ENCODE data around the gene CBFB.
"Not testable (repeated sequence)": the region's sequence is repeated elsewhere in the genome, so short reads cannot be mapped to it uniquely, and the experiment has no call there.

The CBFB gene

DNA sequence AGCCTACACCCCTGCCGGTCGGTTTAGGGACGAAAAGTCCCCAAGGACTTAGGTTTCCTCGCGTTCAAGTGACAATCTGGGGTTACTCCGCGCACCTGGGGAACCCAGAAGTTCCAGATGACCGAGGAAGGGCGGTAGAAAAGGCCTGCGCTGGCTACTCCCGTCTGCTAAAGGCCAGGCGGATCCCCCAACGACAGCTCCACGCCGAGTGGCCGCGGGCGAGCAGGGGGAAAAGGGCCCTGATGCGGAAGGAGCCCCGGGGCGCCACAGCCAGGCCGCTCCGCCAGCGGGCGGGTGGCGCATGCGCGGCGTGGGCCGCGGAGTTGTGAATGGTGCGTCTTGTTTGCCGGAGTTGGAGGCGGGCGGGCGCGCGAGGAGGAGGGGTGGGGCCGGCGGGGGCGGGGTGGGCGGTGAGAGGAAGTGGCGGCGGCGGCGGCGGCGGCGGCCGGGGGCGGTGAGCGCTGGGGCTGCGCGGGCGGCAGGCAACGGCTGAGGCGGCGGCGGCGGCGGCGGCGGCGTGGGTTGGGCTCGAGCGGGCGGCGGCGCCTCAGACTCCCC, at the start of gene CBFB:
CBFB (plus strand) TSS at position 454 of the 558 bp plus-strand sequence. CDS start 259 bp downstream, outside the sequence.
- Mint-ChIP-seq H3K36me3 (ENCODE audit: low read depth) (peaks cover 34% of the 10 kb centered on the region), H3K4me1 (ENCODE audit: low read depth) (peaks cover 44% of the 10 kb centered on the region), H3K27ac (peak within 1 kb of the TSS; percentile 93), H3K4me3 (peak within 1 kb of the TSS; percentile 91), H3K27me3 (no peaks in the 10 kb centered on the region), H3K9me3 (no peaks in the 10 kb centered on the region)

DNA sequence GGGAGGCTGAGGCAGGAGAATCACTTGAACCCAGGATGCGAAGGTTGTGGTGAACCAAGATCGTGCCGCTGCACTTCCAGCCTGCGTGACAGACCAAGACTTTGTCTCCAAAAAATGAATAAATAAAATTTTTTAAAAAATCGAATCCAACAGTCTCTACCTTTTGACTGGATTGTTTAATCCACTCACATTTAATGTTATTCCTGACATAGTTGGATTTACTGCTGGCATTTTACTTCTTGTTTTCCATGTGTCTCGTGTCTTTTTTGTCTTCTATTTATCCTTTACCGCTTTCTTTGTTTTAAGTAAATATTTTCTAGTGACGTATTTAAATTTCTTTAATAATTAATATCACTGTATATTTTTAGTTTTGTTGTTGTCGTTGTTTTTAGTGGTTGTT, 45.9 kb upstream of the CBFB start:
- Mint-ChIP-seq H3K27me3 (no peaks in the 10 kb centered on the region), H3K27ac (no peak overlapping the region), H3K36me3 (ENCODE audit: low read depth) (no peaks in the 10 kb centered on the region), H3K4me1 (ENCODE audit: low read depth) (peaks cover 46% of the 10 kb centered on the region), H3K4me3 (no peak overlapping the region), H3K9me3 (no peaks in the 10 kb centered on the region)

DNA sequence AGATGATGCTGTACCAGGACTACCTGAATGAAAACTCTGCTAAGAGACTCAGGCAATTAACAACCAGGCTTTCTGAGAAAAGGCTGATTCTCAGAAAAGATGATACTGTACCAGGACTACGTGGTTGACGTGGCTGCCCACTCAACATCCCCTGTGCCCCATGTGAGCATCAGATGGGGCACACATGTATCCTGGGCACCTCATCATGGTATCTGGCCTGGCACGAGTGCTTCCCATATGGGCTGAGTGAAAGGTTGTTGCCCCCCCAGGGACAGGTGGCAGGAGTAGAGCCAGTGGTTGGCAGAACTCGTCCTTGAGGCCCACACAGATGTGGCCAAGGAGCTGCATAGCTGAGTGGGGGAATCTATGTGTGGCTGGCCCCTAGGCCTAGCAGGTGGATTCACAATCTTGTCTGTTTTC, 44.0 kb upstream of the CBFB start:
- peaks cover 42% of the 10 kb centered on the region for H3K4me1 Mint-ChIP-seq (ENCODE audit: low read depth)
- H3K9me3 Mint-ChIP-seq, result no peaks in the 10 kb centered on the region
- peak overlapping the region; percentile 98 for H3K27ac Mint-ChIP-seq
- no peaks in the 10 kb centered on the region for H3K27me3 Mint-ChIP-seq
- no peaks in the 10 kb centered on the region for H3K36me3 Mint-ChIP-seq (ENCODE audit: low read depth)
- peak overlapping the region; percentile 58 for H3K4me3 Mint-ChIP-seq

DNA sequence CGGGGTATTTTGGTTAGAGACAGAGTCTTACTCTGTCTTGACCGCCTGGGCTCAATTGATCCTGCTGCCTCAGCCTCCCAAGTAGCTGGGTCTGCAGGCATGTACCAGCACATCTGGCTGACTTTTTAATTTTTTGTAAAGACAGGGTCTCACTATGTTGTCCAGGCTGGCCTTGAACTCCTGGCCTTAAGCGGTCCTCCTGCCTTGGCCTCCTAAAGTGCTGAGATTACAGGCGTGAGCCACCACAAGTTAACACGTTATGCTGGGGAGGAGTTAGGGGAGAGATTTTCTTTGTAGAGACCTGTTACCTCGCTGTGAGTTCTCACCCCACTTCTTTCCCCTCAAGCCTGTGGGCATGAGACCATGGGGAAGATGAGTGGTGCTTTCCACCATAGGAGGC, 42.4 kb upstream of the CBFB start:
- peaks cover 29% of the 10 kb centered on the region for H3K4me1 Mint-ChIP-seq (ENCODE audit: low read depth)
- H3K4me3 Mint-ChIP-seq, result no peak overlapping the region
- H3K27ac Mint-ChIP-seq, result peak overlapping the region; percentile 58
- H3K36me3 Mint-ChIP-seq (ENCODE audit: low read depth), result no peaks in the 10 kb centered on the region
- no peaks in the 10 kb centered on the region for H3K27me3 Mint-ChIP-seq
- no peaks in the 10 kb centered on the region for H3K9me3 Mint-ChIP-seq

DNA sequence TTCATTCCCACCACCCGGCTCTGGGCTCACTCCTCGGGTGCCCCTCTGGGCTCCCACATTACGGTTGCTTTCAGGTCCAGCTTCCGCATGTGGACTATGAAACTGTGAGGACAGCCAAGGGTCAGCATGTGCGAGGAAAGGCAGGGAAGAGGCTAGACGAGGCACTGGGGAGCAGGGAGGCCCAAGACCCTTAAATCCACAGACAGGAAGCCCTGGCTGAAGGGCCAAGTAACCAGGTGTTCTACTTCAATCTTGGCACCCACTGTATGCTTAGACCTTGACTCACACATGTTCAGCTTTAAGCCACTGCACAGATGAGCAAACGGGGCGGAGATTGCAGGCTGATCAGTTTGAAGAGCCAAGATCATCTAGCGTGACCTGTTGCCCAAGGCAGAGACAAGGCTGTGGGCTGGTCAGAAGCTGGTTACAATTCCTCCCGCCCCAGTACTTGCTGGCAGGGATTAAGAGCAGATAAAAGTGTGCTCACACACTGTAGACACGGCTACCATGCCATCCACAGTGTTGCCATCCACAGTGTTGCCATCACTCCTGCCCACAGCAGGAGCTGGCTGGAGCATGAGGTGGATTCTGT, 40.7 kb upstream of the CBFB start, which contains the start of gene CES4A:
CES4A (plus strand) TSS at position 393 of the 592 bp plus-strand sequence; CDS start at position 577, 184 bp downstream.
- Mint-ChIP-seq H3K4me3 (no peak within 1 kb of the TSS), H3K27me3 (no peaks in the 10 kb centered on the region), H3K9me3 (no peaks in the 10 kb centered on the region), H3K27ac (peak within 1 kb of the TSS; percentile 51), H3K4me1 (ENCODE audit: low read depth) (peaks cover 24% of the 10 kb centered on the region), H3K36me3 (ENCODE audit: low read depth) (no peaks in the 10 kb centered on the region)

DNA sequence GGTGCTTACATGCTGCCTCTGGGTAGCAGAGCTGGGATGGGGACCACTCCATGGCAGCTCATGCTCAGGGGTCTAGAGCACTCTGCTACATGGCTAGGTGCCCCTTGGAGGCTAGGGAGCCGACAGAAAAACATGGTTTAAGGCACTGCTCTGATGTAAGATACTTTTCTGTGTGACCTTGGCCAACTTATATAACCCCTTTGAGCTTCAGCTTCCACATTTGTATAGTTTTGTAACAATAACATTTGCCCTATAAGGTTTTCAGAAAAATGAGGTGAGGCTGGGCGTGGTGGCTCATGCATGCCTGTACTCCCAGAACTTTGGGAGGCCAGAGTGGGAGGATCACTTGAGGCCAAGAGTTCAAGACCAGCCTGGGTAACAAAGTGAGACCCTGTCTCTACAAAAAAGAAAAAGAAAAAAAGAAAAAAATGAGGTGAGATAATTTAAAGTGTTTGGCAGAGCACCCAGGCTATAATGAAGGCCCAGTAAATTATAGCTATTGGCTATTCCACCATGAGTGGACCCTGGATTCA, 37.3 kb upstream of the CBFB start:
- H3K27ac Mint-ChIP-seq, result no peak overlapping the region
- no peaks in the 10 kb centered on the region for H3K4me1 Mint-ChIP-seq (ENCODE audit: low read depth)
- H3K4me3 Mint-ChIP-seq, result no peak overlapping the region
- H3K27me3 Mint-ChIP-seq, result no peaks in the 10 kb centered on the region
- no peaks in the 10 kb centered on the region for H3K36me3 Mint-ChIP-seq (ENCODE audit: low read depth)
- no peaks in the 10 kb centered on the region for H3K9me3 Mint-ChIP-seq

DNA sequence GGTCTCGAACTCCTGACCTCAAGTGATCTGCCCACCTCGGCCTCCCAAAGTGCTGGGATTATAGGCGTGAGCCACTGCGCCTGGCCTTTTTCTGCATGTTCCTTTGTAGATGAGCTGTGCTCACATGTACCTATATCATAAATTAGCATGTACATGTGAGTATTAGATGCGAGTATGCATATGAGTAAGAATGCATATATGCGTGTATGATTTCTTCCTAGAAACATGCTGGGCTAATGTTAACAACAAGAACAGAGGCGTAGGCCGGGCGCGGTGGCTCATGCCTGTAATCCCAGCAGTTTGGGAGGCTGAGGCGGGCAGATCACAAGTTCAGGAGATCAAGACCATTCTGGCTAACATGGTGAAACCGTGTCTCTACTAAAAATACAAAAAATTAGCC, 35.4 kb upstream of the CBFB start:
- not testable (repeated sequence) for H3K36me3 Mint-ChIP-seq (ENCODE audit: low read depth); H3K4me1 Mint-ChIP-seq (ENCODE audit: low read depth); H3K27ac Mint-ChIP-seq; H3K9me3 Mint-ChIP-seq; H3K27me3 Mint-ChIP-seq; H3K4me3 Mint-ChIP-seq

DNA sequence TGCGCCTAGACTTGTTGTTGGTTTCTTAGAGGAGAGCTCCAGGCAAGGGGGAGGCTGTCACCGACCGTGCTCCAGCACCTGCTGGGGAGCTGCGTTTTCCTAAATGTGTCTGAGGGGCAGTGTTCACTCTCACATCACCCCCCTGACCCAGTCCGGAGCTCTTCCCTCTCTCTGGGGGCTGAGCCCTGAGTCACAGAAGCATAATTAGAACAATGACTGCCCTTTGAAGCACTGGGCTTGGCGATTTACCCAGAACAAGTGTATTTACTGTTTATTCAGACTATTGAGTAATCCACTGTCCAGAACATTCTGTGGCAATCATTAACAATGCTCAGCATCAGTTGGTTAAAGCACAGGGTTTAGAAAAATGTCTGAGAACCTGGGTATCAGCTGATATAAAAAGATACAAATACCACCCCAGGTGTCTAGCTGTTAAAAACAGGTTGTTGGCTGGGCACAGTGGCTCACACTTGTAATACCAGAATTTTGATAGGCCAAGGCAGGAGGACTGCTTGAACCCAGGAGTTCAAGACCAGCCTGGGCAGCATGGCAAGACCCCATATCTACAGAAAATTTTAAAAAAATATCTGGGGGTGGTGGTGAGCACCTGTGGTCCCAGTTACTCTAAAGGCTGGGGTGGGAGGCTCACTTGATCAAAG, 32.5 kb upstream of the CBFB start:
- Mint-ChIP-seq H3K27me3 (peaks cover 9% of the 10 kb centered on the region), H3K36me3 (ENCODE audit: low read depth) (no peaks in the 10 kb centered on the region), H3K27ac (no peak overlapping the region), H3K9me3 (no peaks in the 10 kb centered on the region), H3K4me3 (no peak overlapping the region), H3K4me1 (ENCODE audit: low read depth) (peaks cover 9% of the 10 kb centered on the region)

DNA sequence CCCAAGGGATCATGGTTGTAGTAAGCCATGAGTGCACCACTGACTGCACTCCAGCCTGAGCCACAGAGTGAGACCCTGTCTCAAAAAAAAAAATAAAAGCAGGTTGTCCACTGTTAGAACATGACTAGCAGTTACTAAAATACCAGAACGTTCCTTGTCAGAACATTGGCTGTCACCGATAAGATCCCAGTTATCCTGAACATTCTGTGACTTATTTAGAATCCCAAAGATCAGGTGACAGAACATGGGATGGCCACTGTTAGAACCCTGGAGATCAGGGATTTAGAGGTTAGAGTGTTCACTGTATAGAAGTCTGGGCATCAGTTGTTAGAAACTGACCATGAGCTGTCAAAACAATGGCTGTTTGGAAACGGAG, 32.0 kb upstream of the CBFB start:
- no peaks in the 10 kb centered on the region for H3K36me3 Mint-ChIP-seq (ENCODE audit: low read depth)
- H3K27ac Mint-ChIP-seq, result no peak overlapping the region
- H3K27me3 Mint-ChIP-seq, result peaks cover 9% of the 10 kb centered on the region
- H3K9me3 Mint-ChIP-seq, result no peaks in the 10 kb centered on the region
- H3K4me3 Mint-ChIP-seq, result no peak overlapping the region
- peaks cover 13% of the 10 kb centered on the region for H3K4me1 Mint-ChIP-seq (ENCODE audit: low read depth)

DNA sequence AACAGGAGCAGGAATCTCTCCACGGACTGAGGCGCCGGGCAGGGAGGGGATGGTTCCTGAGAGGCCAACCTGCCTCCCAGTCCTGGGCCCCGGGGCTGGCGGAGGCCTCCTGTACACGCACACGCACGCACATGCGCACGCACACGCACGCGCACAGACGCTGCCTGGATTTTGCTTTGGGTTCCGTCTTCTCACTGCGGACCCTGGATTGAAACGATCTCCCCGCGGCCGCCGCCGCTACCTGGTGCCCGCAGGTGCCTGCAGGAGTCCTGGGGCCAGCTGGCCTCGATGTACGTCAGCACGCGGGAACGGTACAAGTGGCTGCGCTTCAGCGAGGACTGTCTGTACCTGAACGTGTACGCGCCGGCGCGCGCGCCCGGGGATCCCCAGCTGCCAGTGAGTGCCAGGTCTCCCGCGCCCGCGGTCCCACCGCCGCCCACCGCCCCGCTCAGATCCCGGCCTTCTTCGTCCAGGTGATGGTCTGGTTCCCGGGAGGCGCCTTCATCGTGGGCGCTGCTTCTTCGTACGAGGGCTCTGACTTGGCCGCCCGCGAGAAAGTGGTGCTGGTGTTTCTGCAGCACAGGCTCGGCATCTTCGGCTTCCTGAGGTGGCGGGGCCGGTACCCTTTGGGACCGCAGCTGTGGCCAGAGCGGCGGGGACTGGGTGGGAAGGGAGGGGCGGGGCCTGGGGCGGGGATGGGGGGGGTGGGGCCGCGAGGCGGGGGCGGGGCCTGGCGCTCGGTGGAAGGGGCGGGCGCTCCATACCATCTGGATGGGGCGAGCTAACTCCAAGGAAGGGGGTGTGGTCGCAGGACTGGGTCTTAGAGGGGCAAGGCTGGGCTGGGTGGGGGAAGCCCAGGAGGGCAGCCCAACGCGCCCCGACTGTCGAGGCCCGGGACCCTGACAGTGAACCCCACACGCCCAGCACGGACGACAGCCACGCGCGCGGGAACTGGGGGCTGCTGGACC, 28.3 kb upstream of the CBFB start:
- no peaks in the 10 kb centered on the region for H3K36me3 Mint-ChIP-seq (ENCODE audit: low read depth)
- peak overlapping the region; percentile 59 for H3K4me3 Mint-ChIP-seq
- H3K27ac Mint-ChIP-seq, result peak overlapping the region; percentile 22
- peaks cover 13% of the 10 kb centered on the region for H3K4me1 Mint-ChIP-seq (ENCODE audit: low read depth)
- H3K9me3 Mint-ChIP-seq, result no peaks in the 10 kb centered on the region
- peaks cover 9% of the 10 kb centered on the region for H3K27me3 Mint-ChIP-seq

DNA sequence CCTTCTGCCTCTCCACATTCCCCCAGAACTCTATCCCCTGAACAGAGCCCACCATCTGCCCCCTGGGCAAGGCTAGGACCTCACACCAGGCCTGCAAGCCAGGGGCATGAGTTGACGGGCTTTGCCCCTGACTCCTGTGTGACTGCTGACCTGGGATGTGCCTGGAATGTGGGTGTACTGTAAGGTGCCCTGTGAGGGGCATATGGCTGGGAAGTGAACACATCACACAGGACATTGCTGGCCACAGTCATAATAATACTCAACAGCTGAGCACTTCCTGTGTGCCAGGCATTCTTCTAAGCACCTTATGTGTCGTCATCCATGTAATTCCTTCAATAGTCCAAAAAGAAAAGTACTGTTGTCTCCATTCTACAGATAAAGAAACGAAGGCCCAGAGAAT, 27.2 kb upstream of the CBFB start:
- no peaks in the 10 kb centered on the region for H3K36me3 Mint-ChIP-seq (ENCODE audit: low read depth)
- no peaks in the 10 kb centered on the region for H3K9me3 Mint-ChIP-seq
- H3K27me3 Mint-ChIP-seq, result peaks cover 9% of the 10 kb centered on the region
- peak overlapping the region; percentile 8 for H3K4me3 Mint-ChIP-seq
- peaks cover 13% of the 10 kb centered on the region for H3K4me1 Mint-ChIP-seq (ENCODE audit: low read depth)
- no peak overlapping the region for H3K27ac Mint-ChIP-seq

DNA sequence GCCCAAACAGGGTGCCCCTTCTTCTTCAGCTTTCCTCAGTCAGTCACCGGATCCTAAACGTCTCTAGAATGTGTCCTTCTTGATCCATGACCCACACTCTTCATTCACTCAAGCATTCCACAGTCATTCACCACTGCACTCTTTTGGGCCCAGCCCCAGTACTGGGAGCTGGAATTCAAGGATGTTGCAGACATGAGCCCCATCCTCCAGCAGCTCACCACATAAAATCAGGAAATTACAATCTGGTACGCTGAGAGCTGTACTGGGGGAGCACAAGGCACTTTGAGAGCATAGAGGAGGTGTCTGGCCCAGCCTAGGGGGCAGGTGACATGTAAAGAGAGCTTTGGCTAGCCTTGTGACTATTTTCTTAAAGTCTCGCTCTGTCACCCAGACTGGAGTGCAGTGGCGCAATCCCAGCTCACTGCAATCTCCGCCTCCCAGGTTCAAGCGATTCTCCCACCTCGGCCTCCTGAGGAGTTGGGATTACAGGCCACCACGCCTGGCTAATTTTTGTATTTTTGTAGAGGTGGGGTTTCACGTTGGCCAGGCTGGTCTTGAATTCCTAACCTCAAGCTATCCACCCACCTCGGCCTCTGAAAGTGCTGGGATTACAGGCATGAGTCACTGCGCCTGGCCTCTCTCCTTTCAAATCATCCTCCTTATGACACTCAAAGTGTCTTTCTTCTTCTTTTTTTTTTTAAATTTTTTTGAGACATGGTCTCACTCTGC, 21.9 kb upstream of the CBFB start:
- H3K27me3 Mint-ChIP-seq, result no peaks in the 10 kb centered on the region
- no peaks in the 10 kb centered on the region for H3K4me1 Mint-ChIP-seq (ENCODE audit: low read depth)
- no peaks in the 10 kb centered on the region for H3K9me3 Mint-ChIP-seq
- H3K36me3 Mint-ChIP-seq (ENCODE audit: low read depth), result no peaks in the 10 kb centered on the region
- H3K4me3 Mint-ChIP-seq, result no peak overlapping the region
- H3K27ac Mint-ChIP-seq, result peak overlapping the region; percentile 34

DNA sequence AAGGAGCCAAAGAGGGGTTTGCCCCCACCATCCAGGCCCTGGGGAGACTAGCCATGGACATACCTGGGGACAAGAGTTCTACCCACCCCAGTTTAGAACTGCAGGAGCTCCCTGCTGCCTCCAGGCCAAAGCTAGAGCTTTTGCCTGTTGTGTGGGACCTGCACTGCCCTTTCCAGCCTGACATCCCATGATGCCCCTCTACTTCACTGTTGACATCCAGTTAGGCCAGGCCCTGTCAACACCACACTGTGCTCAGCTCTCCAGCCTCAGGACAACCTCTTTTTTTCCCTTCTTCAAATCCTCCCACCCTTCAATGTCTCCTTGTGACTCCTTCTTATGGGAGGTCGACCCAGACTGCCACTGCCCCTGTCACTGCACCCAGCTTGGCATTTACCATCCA, 19.8 kb upstream of the CBFB start:
- H3K27ac Mint-ChIP-seq, result no peak overlapping the region
- H3K9me3 Mint-ChIP-seq, result no peaks in the 10 kb centered on the region
- H3K4me1 Mint-ChIP-seq (ENCODE audit: low read depth), result peaks cover 4% of the 10 kb centered on the region
- no peaks in the 10 kb centered on the region for H3K27me3 Mint-ChIP-seq
- H3K4me3 Mint-ChIP-seq, result no peak overlapping the region
- no peaks in the 10 kb centered on the region for H3K36me3 Mint-ChIP-seq (ENCODE audit: low read depth)

DNA sequence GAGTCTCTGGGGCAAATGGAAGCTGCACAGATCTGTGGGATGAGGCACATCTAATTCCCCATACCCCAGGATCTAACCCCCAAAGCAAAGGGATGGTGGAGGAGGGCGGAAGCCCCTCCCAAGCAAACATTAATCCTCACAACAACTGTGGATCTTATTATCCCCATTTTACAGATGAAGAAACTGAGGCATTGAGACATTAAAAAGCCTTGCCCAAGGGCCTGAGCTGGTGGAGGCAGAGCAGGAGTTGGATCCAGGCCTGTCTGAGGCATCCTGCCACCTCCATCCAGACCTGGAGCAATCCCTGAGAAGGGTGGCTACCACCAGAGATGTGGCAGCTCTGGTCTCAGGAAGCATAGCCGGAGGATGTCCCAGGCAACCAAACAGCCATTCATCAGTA, 17.7 kb upstream of the CBFB start:
- no peak overlapping the region for H3K27ac Mint-ChIP-seq
- no peak overlapping the region for H3K4me3 Mint-ChIP-seq
- H3K27me3 Mint-ChIP-seq, result peaks cover 6% of the 10 kb centered on the region
- no peaks in the 10 kb centered on the region for H3K36me3 Mint-ChIP-seq (ENCODE audit: low read depth)
- no peaks in the 10 kb centered on the region for H3K9me3 Mint-ChIP-seq
- H3K4me1 Mint-ChIP-seq (ENCODE audit: low read depth), result peaks cover 14% of the 10 kb centered on the region

Measured in stimulated activated naive CD8-positive, alpha-beta T cell treated with anti-CD3 and anti-CD28 coated beads, Interleukin-15, Interleukin-2, amounts not matched to agents 100 ng/mL and 50 ng/mL, for 24 hours (primary cell).